NCI-H526 (cell line): Measurements from ENCODE around the gene KLHL22.
"Not testable (repeated sequence)": the region's sequence is repeated elsewhere in the genome, so short reads cannot be mapped to it uniquely, and the experiment has no call there.

Experiments used
- DNase-seq, 2 experiments: peaks; one replicate each; lab custom pipeline; 2025; lab: John Stamatoyannopoulos, UW

KLHL22 gene

GRCh38 chr22:20399866-20400605 is 95.6 kb downstream of the KLHL22 start:
- DNase-seq, result no peak

- no peak for DNase-seq
Observed at GRCh38 chr22:20398420-20398819, 97.2 kb downstream of the KLHL22 start.

- DNase-seq, result no peak
Observed at GRCh38 chr22:20397498-20397897, 98.1 kb downstream of the KLHL22 start.

GRCh38 chr22:20396639-20397038 is 99.0 kb downstream of the KLHL22 start:
- DNase-seq, result no peak

GRCh38 chr22:20395907-20396287 is 99.7 kb downstream of the KLHL22 start:
- no peak for DNase-seq

GRCh38 chr22:20395181-20395906 is 100.3 kb downstream of the KLHL22 start:
- DNase-seq, result peak in 1 of 2 experiments; percentile 21

GRCh38 chr22:20393705-20394476 is 101.7 kb downstream of the KLHL22 start, which contains the start of gene ZNF74:
Gene ZNF74, plus strand, starts transcription at chr22:20394151. Its CDS starts 478 bp downstream, at chr22:20394629.
- peak; percentile 77 to 91 for DNase-seq

- no peak for DNase-seq
Observed at GRCh38 chr22:20392983-20393704, 102.5 kb downstream of the KLHL22 start.

GRCh38 chr22:20392365-20392881 is 103.2 kb downstream of the KLHL22 start:
- not testable (repeated sequence) for DNase-seq
